Measurements from ENCODE around the gene ADAM33.

ADAM33 gene

DNA sequence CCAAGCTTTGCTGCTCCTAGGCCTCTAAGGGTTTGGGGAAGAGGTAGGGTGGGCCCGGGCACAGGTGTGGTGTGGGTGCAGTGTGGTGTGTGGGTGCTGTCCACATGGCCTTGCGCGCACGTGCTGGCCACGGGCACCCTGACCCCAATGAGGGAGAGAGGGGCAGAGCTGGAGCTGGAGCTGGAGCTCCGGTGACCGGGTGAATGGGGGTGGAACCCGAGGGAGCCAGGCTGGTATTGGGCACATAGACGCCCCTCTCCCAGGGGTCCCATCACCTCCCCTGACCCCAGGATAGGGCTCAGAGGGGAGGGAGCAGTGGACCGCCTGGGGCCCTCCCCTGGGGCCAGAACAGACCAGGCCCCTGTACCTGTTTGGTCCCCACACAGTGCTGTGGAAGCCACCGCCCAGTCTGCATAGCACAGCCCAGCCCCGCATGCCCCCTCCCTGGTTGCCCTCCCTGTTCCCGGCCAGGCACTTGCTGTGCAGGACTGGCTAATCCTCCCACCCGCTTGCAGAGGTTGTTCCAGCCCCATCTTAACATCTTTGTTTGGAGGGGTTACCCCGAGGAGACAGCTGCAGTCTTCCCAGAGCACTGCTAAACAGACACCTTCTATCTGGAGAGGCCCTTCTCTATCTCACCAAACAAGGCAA, 984 bp downstream of the ADAM33 start:
- no peaks in the 10 kb centered on the region for H3K9me3 ChIP-seq (ENCODE audit: insufficient read depth, low read depth, low read length)

GRCh38 chr20:3679749-3680700, 1.8 kb downstream of the ADAM33 start:
- Histone ChIP-seq H3K36me3 (ENCODE audit: insufficient read depth, low read depth, low read length) (no peaks in the 10 kb centered on the region), H3K4me1 (ENCODE audit: insufficient read depth, low read length) (peaks cover 12% of the 10 kb centered on the region; the same call in 1 of the 2 replicates), H3K27ac (ENCODE audit: low read length) (no peak overlapping the region), H3K9ac (ENCODE audit: low read depth, low read length) (no peak overlapping the region), H3K9me3 (ENCODE audit: insufficient read depth, low read depth, low read length) (no peaks in the 10 kb centered on the region), H3K4me3 (ENCODE audit: low read length) (no peak overlapping the region), H3K27me3 (ENCODE audit: insufficient read depth, low read length) (peaks cover 36% of the 10 kb centered on the region)

More for the DNA sequence above, 984 bp downstream of the ADAM33 start:
- Histone ChIP-seq H3K27ac (ENCODE audit: low read length) (no peak overlapping the region), H3K9ac (ENCODE audit: low read depth, low read length) (no peak overlapping the region), H3K36me3 (ENCODE audit: insufficient read depth, low read depth, low read length) (no peaks in the 10 kb centered on the region), H3K27me3 (ENCODE audit: insufficient read depth, low read length) (peaks cover 44% of the 10 kb centered on the region), H3K4me3 (ENCODE audit: low read length) (peak overlapping the region; percentile 58; the same call in 1 of the 2 replicates), H3K4me1 (ENCODE audit: insufficient read depth, low read length) (peaks cover 15% of the 10 kb centered on the region; the same call in 1 of the 2 replicates)

DNA sequence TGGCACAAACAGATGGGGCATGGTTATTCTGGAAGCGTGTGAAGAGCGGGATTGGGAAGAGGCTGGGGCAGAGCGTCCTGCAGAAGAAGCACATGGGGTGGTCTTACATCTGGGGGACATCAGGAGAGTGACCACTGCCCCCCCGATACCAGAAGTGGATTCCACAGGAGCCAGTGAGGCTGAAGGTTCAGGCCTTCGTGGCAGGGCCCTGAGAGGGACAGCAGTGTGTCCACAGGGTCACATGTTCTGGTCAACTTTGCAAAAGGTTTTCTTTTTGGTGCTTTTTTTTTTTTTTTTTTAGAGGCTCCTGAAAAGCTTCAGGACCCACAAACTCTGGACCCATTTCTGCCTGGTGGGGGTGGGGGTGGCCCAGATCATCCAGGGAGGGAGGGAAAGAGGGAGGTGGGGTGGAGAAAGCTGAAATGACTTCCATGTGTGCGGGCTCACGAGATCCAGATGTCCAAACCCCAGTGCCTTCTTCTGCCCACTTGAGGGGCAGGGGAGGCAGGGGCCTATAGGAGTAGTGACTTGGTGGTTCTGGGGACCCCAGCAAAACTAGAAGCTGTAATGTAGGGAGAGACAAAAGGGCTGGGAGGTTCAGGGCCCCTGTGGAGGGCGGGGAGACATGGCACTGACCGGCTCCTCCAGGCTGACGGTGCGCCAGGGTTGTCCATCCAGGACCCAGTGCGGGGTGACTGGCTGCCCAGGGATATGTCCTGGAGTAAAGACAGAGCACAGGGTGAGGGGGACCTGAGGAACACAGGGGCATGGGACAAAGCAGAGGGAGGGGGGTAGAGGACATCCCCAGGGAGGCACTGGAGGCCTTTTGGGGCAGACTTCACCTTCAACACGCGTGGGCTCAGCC, 2.7 kb downstream of the ADAM33 start:
- Histone ChIP-seq H3K27me3 (ENCODE audit: insufficient read depth, low read length) (peaks cover 32% of the 10 kb centered on the region), H3K9me3 (ENCODE audit: insufficient read depth, low read depth, low read length) (no peaks in the 10 kb centered on the region), H3K36me3 (ENCODE audit: insufficient read depth, low read depth, low read length) (no peaks in the 10 kb centered on the region), H3K9ac (ENCODE audit: low read depth, low read length) (no peak overlapping the region), H3K4me1 (ENCODE audit: insufficient read depth, low read length) (peaks cover 6% of the 10 kb centered on the region; the same call in 1 of the 2 replicates), H3K27ac (ENCODE audit: low read length) (no peak overlapping the region), H3K4me3 (ENCODE audit: low read length) (no peak overlapping the region)

DNA sequence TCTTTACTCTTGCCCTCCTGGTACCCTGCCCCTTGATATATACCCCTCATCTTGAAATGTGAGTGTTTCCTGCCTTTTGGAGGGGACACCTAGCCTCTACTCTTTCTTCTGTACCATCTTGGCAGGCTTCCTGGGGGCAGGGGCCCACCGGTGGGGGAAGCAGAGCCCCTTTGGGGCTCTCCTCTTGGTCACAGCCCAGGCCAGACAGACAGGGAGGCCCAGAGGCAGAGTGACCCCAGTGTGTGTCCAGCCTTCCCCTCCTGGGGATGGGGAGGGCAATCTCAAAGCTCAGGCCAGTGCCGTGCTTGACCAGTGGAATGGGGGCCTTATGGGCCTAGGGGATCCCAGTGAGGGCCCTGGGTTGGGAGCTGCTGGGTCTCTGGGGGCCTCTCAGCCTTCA, 3.6 kb downstream of the ADAM33 start:
- Histone ChIP-seq H3K9me3 (ENCODE audit: insufficient read depth, low read depth, low read length) (no peaks in the 10 kb centered on the region), H3K9ac (ENCODE audit: low read depth, low read length) (no peak overlapping the region), H3K27me3 (ENCODE audit: insufficient read depth, low read length) (peaks cover 26% of the 10 kb centered on the region), H3K36me3 (ENCODE audit: insufficient read depth, low read depth, low read length) (no peaks in the 10 kb centered on the region), H3K4me1 (ENCODE audit: insufficient read depth, low read length) (peaks cover 6% of the 10 kb centered on the region; the same call in 1 of the 2 replicates), H3K4me3 (ENCODE audit: low read length) (no peak overlapping the region), H3K27ac (ENCODE audit: low read length) (no peak overlapping the region)

DNA sequence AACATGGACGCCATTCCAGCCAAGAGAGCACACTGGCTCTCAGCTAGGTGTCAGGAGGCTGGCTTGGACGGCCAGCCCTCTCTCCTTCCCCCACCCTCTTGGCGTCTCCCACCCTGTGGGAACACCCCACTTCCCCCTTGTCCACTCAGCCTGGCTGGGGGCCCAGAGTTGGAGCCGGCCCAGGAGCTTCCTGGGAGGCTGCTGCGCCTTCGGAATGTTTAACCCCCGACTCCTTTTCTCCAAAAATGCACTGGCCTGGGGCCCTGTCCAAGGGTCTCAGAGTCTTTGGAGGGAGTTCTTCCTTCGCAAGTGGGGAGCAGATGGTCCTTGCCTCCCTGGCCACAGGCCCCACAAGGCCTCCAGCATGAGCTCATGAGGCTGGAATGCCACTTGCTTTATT, 4.1 kb downstream of the ADAM33 start:
- no peaks in the 10 kb centered on the region for H3K9me3 ChIP-seq (ENCODE audit: insufficient read depth, low read depth, low read length)
- H3K4me1 ChIP-seq (ENCODE audit: insufficient read depth, low read length): peaks cover 6% of the 10 kb centered on the region; the same call in 1 of the 2 replicates
- H3K4me3 ChIP-seq (ENCODE audit: low read length): no peak overlapping the region
- peaks cover 27% of the 10 kb centered on the region for H3K27me3 ChIP-seq (ENCODE audit: insufficient read depth, low read length)
- H3K9ac ChIP-seq (ENCODE audit: low read depth, low read length): no peak overlapping the region
- no peak overlapping the region for H3K27ac ChIP-seq (ENCODE audit: low read length)
- no peaks in the 10 kb centered on the region for H3K36me3 ChIP-seq (ENCODE audit: insufficient read depth, low read depth, low read length)

- peaks cover 19% of the 10 kb centered on the region for H3K27me3 ChIP-seq (ENCODE audit: insufficient read depth, low read length)
- H3K4me3 ChIP-seq (ENCODE audit: low read length): no peak overlapping the region
- no peaks in the 10 kb centered on the region for H3K36me3 ChIP-seq (ENCODE audit: insufficient read depth, low read depth, low read length)
- H3K9me3 ChIP-seq (ENCODE audit: insufficient read depth, low read depth, low read length): no peaks in the 10 kb centered on the region
- no peak overlapping the region for H3K9ac ChIP-seq (ENCODE audit: low read depth, low read length)
- H3K27ac ChIP-seq (ENCODE audit: low read length): no peak overlapping the region
- H3K4me1 ChIP-seq (ENCODE audit: insufficient read depth, low read length): peaks cover 1% of the 10 kb centered on the region; the same call in 1 of the 2 replicates
Measured at GRCh38 chr20:3674995-3675900, 6.6 kb downstream of the ADAM33 start.

GRCh38 chr20:3674447-3674846, 7.4 kb downstream of the ADAM33 start:
- H3K36me3 ChIP-seq (ENCODE audit: insufficient read depth, low read depth, low read length): no peaks in the 10 kb centered on the region
- peaks cover 19% of the 10 kb centered on the region for H3K27me3 ChIP-seq (ENCODE audit: insufficient read depth, low read length)

DNA sequence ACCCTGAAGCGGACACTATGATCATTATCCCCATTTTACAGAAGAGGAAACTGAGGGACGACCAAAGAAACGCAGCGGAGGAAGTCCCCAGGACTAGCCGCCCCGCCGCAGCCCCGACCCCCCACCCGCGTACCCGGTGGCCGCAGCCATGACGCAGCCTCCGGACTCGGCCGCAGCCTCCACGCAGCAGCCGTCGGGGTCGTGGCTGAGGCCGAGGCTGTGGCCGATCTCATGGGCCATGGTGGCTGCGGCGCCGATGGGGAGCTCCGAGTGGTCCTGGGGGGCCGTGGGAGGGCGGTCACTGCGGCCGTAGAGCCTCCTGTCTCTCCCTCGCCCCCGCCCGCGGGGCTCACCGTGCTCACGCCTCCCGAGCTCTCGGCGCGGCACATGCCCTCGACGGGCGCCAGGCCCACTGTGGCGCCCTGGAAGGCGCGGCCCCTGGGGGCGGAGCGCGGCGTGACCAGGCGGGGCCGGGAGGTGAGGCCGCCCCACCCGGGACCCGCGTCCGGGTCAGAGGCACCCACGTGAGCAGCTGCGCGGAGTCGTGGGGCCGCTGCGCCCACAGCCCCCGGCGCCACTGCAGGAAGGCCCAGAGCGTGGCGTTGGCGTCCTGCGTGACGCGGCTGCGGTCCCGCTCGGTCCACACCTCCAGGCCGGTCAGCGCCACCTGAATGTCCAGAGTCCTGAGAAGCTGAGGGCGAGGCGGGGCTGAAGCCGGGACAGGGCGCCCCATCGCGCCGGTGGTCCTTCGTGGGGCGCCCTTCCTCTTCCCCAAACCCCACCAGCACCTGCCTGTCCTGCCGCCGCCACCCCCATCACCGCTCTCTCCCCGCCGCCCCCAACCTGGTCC, 8.4 kb downstream of the ADAM33 start:
- Histone ChIP-seq H3K27me3 (ENCODE audit: insufficient read depth, low read length) (peaks cover 19% of the 10 kb centered on the region), H3K36me3 (ENCODE audit: insufficient read depth, low read depth, low read length) (no peaks in the 10 kb centered on the region), H3K4me1 (ENCODE audit: insufficient read depth, low read length) (no peaks in the 10 kb centered on the region), H3K27ac (ENCODE audit: low read length) (no peak overlapping the region), H3K4me3 (ENCODE audit: low read length) (no peak overlapping the region), H3K9me3 (ENCODE audit: insufficient read depth, low read depth, low read length) (no peaks in the 10 kb centered on the region), H3K9ac (ENCODE audit: low read depth, low read length) (no peak overlapping the region)

More at GRCh38 chr20:3674447-3674846, 7.4 kb downstream of the ADAM33 start:
- Histone ChIP-seq H3K4me3 (ENCODE audit: low read length) (no peak overlapping the region), H3K9ac (ENCODE audit: low read depth, low read length) (no peak overlapping the region), H3K4me1 (ENCODE audit: insufficient read depth, low read length) (no peaks in the 10 kb centered on the region), H3K27ac (ENCODE audit: low read length) (no peak overlapping the region), H3K9me3 (ENCODE audit: insufficient read depth, low read depth, low read length) (no peaks in the 10 kb centered on the region)

- Histone ChIP-seq H3K4me1 (ENCODE audit: insufficient read depth, low read length) (no peaks in the 10 kb centered on the region), H3K27me3 (ENCODE audit: insufficient read depth, low read length) (peaks cover 19% of the 10 kb centered on the region), H3K9me3 (ENCODE audit: insufficient read depth, low read depth, low read length) (no peaks in the 10 kb centered on the region), H3K4me3 (ENCODE audit: low read length) (no peak overlapping the region), H3K27ac (ENCODE audit: low read length) (no peak overlapping the region), H3K9ac (ENCODE audit: low read depth, low read length) (no peak overlapping the region), H3K36me3 (ENCODE audit: insufficient read depth, low read depth, low read length) (no peaks in the 10 kb centered on the region)
Measured at GRCh38 chr20:3672547-3673171, 9.2 kb downstream of the ADAM33 start.

Data from iPS-20b (cell line).